NCI-H146 treated with DMSO at 0.1 percent for 48 hours (cell line): ENCODE data around the gene STRA8.
A peak's percentile ranks its signal among the peaks of the same experiment; 100 is the strongest.
"Not testable (repeated sequence)": the region's sequence is repeated elsewhere in the genome, so short reads cannot be mapped to it uniquely, and the experiment has no call there.

Experiments used
- DNase-seq: peaks from one replicate; lab custom pipeline; 2025; ENCODE audit not compliant: unreplicated experiment; lab: John Stamatoyannopoulos, UW

The STRA8 gene

DNA sequence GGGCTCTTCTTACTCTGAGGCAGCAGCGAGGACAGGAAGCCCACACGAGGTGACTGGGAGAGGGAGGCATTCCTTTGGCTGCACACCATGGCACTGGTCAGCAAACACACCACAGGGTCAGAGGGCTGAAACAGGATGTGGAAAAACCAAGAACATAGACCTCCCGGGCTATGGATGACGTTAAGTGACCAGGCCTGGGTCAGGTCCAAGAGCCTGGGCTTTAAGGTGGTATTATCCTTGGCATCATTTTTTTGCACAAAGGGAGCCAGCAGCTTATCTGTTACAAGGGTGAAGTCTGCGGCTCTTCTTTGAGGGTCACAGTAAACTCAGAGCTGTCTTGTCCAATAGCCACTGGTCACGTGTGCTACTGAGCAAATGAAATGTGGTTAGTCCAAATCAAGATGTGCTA, 29.3 kb upstream of the STRA8 start:
- DNase-seq = no peak

DNA sequence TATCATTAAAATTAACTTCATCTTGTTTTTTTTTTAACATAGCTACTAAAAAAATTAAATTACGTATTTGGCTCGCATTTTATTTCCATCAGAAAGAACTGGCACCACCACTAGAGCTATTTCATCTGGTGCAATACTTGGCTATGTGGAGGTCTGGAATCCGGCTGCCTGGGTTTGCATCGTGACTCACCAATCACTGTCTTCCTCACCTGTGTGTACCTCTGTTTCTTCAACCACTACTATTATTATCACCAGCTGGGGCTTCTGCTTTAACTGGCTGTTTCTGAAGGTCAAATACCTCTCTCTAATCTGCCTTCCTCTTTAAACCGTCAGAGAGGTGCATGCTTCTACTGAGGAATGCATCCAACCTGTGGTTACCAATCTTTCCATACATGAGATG, 28.8 kb upstream of the STRA8 start:
- DNase-seq = no peak

DNA sequence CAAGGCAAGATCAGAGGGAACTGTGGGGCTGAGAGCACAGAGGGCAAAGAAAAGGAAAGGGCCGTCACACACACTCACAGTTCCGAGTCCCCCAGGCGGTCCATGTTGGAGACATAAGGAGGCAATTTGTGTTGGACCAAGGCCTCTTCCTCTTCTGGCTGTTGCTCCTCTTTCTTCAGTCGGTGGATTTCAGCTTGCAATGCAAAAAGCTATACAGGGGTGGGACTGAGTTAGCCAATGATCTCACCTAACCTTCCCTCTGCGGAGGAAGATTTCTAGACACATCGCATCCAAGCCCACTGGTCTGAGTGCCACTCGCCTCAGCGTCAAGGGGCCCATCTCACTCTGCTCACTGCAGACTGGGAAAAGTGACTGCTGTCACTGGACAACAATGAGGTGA, 27.8 kb upstream of the STRA8 start:
- no peak for DNase-seq

DNA sequence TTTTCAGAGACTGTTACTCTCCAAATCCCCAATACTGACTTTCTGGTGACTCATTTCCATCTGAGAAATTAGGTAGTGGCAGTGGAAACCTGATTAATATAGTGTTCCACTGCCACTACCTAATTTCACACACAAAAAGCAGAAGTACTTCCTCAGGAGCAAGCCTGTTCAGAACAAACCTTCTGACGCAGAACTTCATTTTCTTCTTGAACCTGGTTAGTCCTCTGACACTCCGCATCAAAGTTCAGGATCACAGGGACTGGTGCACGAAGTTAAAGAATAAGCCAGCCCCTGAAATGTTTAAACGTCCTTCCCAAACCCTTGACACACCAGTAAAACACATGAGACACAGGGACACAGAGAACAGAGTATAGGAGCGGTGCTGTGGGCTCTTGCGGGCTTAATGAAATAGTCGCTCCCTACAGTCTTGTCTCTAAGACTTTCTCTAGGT, 26.7 kb upstream of the STRA8 start:
- no peak for DNase-seq

DNA sequence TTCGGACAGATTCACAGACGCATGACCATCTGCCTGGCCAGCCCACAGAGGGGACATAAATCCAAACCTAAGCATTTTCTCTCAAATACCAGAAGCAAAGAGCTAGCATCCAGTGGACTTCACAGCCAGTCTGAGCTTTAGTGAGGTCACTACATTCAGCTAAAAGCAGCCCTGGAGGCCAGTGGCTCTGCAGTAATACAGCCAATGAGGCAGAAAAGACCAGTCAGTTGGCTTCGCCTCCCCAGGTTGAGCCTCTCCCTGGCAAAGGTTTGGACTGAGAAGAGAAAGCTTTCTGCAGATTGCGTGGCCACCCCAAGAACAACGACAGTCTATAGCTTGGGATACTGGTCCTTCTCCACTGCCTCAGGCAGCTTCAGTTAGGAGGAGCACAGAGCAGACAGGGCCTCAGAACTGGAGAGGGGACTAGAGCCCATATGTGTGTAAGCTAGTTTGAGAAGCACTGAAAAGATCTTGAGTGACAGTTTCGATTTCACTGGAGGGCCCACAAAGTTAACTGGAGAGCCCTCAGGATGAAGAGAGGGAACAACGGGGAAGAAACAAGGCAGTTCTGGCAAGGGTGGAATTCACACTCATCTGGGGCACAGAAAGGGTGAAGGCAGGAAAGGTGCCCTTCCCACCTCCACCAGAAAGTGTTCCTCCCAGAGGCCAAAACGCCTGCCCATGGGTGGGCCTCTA, 26.1 kb upstream of the STRA8 start:
- DNase-seq = no peak

DNA sequence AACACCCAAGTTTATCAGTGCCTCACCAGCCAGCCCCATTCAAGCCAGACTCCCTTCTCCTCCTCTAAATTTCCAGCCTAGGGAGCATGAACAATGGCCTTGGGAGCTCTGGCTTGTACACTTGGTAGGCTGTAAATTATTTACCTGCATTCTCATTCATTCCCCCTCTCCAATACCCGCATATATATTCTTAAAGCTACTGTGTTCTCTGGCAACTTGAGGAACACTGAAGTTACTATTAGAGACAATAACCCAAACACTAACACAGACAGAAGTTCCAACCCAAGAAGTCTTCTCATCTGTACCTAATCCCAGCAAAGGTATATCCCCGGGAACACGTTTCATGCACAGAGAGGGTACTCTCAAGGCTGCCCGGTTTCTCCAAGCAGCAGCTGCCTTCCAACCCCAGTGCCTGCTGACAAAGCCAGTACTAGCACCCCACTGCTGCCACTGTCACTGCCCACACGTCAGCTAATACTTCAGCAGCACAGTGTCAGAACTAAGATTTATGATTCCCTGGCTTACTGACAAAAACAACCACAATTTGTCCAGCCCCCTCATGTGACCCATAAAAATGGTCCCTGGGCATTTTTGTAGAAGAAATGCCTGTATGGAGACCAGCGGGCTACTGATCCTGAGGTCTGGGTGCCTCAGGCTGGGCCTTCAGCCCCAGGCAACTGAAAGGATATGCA, 25.4 kb upstream of the STRA8 start:
- no peak for DNase-seq

DNA sequence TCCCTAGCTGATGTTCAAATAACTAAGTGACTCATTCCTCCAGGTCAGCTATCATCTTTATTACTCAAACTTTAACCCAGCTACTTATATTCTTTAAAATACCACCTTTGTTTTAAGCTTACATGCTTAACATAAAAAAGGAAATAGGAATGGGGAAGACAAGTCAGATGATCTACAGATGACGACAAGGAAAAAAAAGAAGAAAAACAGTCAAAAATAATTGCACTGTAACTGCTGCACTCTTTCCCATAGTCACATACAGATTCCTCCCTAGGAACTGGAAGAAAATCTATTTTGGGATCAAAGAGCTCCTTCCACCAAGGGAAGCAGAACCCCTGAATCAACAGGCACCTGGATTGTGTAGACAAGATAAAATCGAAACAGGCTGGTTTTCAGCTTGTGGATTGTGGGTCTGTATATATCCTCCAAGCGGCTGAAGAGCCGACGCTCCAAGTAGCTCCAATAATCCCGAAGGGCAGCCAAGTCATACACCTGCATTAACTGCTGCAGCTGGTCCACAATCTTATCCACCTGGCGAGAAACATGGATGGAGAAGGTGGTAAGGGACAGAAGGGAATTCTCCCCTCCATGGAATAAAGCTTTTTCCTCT, 24.3 kb upstream of the STRA8 start:
- DNase-seq = no peak

DNA sequence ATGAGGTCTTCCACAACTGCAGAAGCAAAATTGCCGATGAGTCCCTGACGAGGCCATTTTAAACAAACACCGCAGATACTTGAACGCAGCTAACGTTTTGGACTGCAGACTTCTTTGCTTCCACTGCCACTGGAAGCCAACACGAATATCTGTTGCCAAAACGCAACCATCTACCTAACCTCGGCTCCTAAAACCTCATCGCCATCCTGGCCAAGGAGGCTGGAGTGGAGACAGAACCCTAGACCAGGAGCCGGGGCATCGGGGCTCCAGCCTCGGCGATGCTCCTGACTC, 22.8 kb upstream of the STRA8 start:
- DNase-seq = no peak

DNA sequence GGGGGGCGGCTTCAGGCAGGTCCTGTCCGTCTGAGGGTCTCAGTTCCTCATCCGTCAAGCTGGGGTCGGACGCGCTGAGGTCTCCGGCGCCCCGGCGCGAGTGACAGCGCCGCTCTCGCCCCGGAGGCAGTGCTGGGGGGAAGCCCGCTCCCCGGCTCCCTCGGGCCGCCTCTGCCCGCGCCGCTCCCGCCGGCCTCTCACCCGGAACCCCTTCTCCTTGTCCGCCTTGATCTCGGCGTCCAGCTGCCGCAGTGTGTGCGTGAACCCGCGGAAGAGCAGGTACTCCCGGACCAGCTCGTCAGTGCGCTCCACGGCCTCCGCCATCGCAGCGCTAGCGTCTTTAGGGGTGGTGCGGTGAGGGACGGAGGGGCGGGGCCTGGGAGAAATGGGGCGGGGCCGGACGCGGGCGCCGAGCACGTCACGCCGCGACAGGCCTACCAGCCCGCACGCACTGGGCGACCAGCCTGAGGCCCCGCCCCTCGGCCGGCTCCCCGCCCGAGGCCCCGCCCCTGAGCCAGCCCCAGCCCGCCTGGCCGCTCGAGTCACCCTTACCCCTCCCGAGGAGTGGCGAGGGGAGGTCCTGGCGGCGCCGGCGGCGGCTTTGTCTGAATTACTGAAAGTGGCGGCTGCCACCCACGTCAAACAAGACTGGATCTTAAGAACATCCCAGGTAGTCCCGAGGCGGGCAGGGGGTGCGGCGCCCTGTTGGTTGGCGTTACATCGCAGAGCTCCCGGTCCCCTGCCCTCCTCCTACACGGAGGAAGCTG, 22.3 kb upstream of the STRA8 start, which contains the start of gene WDR91:
Gene WDR91 (minus strand): TSS at position 348 of the 767 bp plus-strand sequence. CDS start 24 bp downstream, at position 324.
- peak; percentile 74 for DNase-seq

DNA sequence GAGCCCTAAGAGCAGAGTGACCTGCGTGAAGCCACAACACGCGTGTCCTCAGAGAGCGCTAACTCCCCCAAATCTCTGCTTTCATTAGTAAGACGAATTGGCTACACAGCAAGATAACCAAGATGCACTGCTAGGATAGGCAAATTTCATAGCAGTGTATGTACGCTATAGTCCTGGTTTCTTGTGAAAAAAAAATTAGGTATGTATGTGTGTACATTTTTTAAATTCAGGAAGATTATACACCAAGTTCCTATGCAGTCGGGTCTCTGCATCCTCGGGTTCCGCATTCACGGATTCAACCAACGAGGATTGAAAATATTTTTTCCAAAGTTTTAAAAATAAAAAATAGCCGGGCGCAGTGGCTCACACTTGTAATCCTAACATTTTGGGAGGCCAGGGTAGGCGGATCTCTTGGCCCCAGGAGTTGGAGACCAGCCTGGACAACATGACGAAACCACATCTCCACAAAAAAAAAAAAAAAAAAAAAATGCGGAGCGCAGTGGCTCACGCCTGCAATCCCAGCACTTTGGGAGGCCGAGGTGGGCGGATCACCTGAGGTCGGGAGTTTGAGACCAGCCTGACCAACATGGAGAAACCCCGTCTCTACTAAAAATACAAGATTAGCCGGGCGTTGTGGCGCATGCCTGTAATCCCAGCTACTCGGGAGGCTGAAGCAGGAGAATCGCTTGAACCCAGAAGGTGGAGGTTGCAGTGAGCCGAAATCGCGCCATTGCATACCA, 21.5 kb upstream of the STRA8 start:
- not testable (repeated sequence) for DNase-seq

DNA sequence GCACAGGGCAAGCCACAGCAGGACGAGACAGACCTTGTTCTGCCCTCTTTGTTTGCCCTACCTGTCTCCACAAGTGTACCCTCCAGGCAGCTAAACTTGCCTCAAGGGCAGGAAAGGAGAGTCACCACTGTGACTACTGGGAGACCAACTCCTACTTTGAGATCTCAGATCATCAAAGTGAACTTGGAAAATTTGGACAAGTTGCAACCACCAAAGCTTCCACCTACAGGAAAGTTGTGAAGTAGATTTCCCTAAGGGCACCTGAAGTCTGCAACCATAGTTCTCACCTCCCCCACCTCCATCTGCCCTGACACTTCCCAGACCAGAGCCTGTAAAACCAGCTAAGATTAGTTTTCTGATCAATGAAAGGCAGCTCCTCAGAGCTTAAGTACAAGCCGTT, 19.8 kb upstream of the STRA8 start:
- no peak for DNase-seq

DNA sequence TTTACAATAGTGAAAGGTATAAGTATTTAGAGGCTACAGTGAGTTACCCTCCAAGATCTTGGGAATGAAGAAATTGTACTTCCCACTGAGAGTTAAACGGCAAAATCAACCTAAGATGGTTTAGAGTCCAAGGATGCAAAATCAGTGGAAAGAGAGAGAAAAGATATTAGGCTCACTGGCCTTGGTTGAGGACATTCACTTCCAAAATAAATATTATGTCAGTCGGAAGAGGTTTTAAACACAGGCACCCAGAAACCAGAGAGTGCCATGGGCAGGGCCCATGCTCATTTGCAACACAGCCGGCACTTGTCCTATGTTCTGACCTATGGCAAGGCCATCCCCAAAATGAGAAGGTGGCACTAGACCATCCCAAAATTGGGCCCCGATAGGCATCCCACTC, 18.5 kb upstream of the STRA8 start:
- no peak for DNase-seq

DNA sequence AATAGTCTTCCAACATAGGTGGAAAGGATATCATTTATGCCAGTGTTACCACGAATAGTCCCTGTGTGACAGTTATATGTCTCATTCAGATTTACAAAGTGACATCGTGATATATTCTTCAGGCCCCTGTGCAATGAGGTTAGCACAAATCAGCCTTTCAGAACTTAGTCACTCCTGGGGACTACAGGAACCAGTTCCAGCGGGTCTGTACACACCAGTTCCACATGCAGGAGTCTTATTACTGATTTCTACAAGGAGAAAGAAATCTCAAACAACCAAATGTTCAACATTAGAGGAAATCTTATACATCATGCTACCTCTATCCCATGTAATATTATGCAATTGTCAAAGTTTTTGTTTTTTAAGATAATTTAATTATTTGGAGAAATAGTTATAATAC, 17.9 kb upstream of the STRA8 start:
- DNase-seq = no peak

DNA sequence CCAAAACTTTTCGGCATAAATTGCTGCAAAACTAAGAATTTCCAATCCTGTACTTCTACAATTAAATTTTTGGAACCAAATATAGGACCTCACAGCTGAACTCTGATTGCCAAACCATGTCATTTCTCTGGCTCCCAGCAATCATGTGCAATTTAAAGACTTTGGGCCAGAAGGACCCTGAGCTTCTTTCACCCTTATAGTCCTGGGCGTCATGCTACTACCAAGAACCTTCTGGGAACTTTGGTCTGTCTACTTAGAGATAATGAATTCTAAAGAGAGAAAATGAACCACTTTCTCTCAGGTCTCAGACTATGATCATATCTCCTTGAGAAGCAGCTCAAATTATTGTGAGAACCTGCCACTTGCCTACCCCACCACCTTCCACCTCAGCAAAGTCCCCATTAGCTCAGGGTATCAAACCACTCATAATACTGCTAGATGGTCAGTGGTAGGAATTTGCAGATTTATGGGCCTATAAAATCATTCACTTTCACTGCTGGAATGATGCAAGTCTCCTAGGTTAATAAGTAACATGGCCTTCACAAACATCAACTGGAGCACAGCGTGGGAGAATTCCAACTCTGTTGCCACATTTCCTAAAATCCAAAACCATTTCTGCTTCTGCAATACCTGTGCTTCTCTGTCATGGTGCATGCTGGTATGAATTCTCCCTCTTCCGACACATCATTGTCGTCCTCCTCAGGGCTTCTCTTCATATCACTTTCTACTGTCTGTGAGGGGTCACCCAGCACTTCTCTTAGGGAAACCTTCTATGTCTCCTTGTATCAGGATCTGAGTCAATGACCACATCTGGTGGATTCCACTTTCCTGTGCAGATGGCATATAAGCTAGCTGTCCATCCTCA, 15.8 kb upstream of the STRA8 start:
- no peak for DNase-seq

DNA sequence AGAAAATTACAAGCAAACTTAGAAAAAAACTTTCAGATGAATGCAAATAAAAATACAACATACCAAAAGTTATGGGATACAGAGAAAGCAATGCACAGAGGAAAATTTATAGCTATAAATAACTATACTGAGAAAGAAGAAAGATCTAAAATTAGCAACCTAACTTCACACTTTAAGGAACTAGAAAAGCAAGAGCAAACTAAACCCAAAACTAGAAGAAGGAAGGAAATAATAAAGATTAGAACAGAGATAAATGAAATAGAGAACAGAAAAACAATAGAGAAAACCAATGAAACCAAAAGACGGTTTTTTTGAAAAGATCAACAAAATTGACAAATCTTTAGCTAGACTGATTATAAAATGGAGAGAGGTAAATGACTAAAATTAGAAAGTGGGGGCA, 9.6 kb upstream of the STRA8 start:
- no peak for DNase-seq

DNA sequence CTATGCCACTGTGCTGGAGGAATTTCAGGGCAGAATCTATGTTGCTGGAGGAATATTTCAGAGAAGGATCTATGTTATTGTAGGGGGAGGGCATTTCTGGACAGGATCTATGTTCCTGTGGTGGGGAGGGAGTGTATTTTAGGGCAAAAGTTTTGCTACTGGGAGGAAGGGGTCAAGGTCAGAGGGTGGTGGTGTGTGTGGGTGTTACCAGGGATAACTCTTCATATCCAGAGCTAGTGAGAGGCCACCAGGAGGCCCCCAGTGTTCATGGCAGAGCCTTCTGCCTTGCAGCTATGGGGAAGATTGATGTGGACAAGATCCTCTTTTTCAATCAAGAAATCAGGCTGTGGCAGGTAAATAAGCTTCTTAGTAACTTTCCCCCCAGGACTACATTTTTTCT, 2.0 kb upstream of the STRA8 start:
- no peak for DNase-seq

DNA sequence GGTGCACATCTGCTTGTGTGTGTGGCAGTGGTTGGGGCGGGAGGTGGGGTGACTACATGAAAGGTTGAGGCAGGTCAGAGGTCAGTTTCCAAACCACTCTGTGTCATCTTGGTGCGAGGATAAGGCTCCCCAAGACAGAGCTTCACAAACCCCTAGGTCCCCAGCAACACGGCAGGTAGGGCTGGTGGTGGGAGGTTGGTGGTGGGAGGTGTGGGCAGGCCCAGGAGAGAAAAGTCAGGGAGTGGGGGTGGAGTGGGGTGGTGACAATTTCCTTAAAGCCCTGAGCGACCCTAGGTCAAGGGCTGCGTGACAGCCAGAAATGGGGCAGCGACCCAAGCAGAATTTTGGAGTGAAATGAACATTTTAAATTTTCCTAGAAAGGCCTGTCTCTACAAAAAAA, 1.6 kb upstream of the STRA8 start:
- DNase-seq = no peak

DNA sequence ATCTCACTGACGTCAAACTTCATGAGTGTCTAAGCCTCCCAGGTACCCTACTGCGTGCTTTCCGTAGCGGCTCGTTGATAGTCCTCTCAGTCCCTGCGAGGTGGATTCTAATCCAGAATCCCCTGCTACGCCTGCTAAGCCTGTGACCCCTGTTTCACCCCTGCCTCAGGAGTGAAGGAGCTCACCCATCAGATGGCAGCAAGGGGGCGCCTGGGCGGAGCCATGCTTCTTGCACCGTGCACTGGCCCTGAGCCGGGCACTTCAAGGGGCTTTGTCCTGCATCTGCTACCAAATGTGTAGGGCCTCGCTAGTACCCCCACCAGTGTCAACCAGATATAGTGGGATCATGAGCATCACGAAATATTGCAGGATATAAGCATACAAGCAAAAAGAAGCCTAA, 918 bp upstream of the STRA8 start:
- no peak for DNase-seq

DNA sequence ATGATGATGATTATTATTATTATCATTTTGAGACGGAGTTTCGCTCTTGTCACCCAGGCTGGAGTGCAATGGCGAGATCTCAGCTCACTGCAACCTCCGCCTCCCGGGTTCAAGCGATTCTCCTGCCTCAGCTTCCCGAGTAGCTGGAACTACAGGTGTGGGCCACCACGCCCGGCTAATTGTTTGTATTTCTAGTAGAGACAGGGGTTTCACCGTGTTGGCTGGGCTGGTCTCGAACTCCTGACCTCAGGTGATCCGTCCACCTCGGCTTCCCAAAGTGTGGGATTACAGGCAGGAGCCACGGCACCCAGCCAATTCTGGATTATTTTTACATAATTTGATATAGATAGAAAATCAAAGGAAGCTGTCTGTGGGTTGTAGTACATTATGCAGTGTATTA, 457 bp downstream of the STRA8 start:
- not testable (repeated sequence) for DNase-seq

DNA sequence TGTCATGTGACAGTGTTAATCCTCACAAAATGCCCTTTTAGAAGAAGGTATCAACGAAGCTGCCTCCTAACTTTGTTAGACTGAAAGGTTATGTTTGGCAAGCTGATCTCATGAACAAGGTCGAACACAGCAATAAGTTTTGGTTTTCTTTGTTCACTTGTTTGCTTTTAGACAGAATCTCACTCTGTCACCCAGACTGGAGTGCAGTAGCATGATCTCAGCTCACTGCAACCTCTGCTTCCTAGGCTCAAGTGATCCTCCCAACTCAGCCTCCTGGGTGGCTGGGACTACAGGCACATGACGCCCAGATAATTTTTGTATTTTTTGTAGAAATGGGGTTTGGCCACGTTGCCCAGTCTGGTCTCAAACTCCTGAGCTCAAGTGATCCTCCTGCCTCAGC, 1.1 kb downstream of the STRA8 start:
- no peak for DNase-seq
